Neural progenitor cell (in vitro differentiated cells): ENCODE results near the gene SPATA21.

Experiments
- CTCF ChIP-seq: fragments of 200-600 bp; sonication (generic); IDR thresholded peaks from 2 replicates; pipeline ENCODE4 v1.5.1; 2017; ENCODE audit warnings: antibody characterized with exemption, mild to moderate bottlenecking
- EZH2 ChIP-seq: fragments of 200-600 bp; sonication (generic); IDR thresholded peaks from 2 replicates; pipeline ENCODE4 v1.6.1; 2017; ENCODE audit warnings: antibody characterized with exemption, mild to moderate bottlenecking, moderate library complexity
- EZH2phosphoT487 ChIP-seq: fragments of 200-600 bp; sonication (generic); IDR thresholded peaks from 2 replicates; pipeline ENCODE4 v1.6.1; 2017; ENCODE audit warnings: antibody characterized with exemption

GRCh38 chr1:16474166-16474800 lies 37.1 kb upstream of the SPATA21 start:
- TF ChIP-seq CTCF (no peak), EZH2 (no peak), EZH2phosphoT487 (no peak)
